AG04449 (cell line): ENCODE measurements around the gene NLRP8.
"Not testable (repeated sequence)": the region's sequence is repeated elsewhere in the genome, so short reads cannot be mapped to it uniquely, and the experiment has no call there.

Source experiments
- CTCF ChIA-PET: fragments of 350-600 bp; formaldehyde crosslinking; extraction: SDS; loops from one replicate; lab custom pipeline; 2021; ENCODE audit warnings: antibody characterized with exemption; lab: Yijun Ruan, JAX
- POLR2A ChIA-PET: fragments of 400-600, 350-600 bp; formaldehyde crosslinking; extraction: SDS; loops from one replicate; lab custom pipeline; 2020; ENCODE audit warnings: antibody characterized with exemption, inconsistent platforms; lab: Yijun Ruan, JAX
- DNase-seq: peaks from one replicate; pipeline ENCODE4 v3.0.0-alpha.2; 2010; ENCODE audit warnings: low read depth, low spot score
- H3K4me3 ChIP-seq: 2 replicates; pipeline ENCODE4 v1.5.1; 2011; ENCODE audit warnings: low read depth, mild to moderate bottlenecking, control low read depth, low read length
- CTCF ChIP-seq: IDR thresholded peaks from one replicate; pipeline ENCODE4 v1.5.1; 2011; ENCODE audit warnings: mild to moderate bottlenecking, moderate library complexity, low read length, control low read depth, inconsistent platforms; ENCODE audit not compliant: insufficient read depth; ENCODE audit errors: missing control alignments

The NLRP8 gene

GRCh38 chr19:55931936-55932386 is 15.7 kb upstream of the NLRP8 start, which contains the start of gene NLRP13:
Gene NLRP13 (minus strand): TSS chr19:55932336. CDS start chr19:55932311, 25 bp downstream.
- no peak for TF ChIP-seq CTCF

DNA sequence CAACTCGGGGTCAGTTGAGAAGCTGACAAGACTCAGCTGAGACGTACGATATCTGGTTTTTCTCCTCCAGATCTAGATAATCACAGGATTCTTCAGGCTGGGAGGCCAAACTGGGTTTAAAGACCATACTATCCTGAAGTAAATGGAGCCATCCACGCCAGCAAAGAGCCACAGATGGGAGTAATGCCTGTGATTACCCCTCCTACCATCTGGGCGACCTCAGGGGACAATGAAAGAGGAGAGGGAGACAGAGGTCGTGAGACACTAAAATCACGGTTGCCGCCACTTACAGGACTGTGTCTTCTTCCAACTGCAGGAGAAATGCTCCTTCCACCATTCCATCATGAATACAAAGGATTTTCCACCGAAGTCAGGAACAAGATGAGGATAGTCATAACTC is 12.4 kb upstream of the NLRP8 start:
- no peak for TF ChIP-seq CTCF
- H3K4me3 ChIP-seq: no peak overlapping the region
- ChIA-PET POLR2A (no interaction called here), CTCF (no interaction called here)
- DNase-seq: no peak

More at GRCh38 chr19:55931936-55932386, 15.7 kb upstream of the NLRP8 start, which contains the start of gene NLRP13:
- CTCF ChIA-PET: no interaction called here
- no peak for DNase-seq
- H3K4me3 ChIP-seq: no peak within 1 kb of the TSS
- POLR2A ChIA-PET: no interaction called here

- CTCF ChIA-PET: no interaction called here
- H3K4me3 ChIP-seq: no peak overlapping the region
- TF ChIP-seq CTCF: no peak
- no peak for DNase-seq
- POLR2A ChIA-PET: no interaction called here
Measured at GRCh38 chr19:55939206-55939605, 8.4 kb upstream of the NLRP8 start.

GRCh38 chr19:55940306-55940705 is 7.3 kb upstream of the NLRP8 start:
- POLR2A ChIA-PET: no interaction called here
- H3K4me3 ChIP-seq: no peak overlapping the region
- DNase-seq: no peak
- TF ChIP-seq CTCF: no peak
- CTCF ChIA-PET: no interaction called here

DNA sequence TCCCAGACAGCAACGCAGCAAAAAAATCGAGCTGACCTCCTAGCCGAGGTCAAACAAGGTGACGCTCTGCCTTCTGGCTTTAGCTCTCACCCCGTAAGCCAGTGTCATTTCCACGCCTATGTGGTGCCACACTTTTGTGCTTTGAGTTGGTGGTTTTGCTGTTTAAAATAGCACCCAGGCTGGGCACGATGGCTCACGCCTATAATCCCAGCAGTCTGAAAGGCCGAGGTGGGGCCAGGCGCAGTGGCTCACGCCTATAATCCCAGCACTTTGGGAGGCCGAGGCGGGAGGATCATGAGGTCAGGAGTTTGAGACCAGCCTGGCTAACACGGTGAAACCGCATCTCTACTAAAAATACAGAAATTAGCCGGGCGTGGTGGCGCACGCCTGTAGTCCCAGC is 2.9 kb downstream of the NLRP8 start:
- DNase-seq, CTCF ChIA-PET, POLR2A ChIA-PET, H3K4me3 ChIP-seq: not testable (repeated sequence)

GRCh38 chr19:55956431-55956830 is 8.8 kb downstream of the NLRP8 start:
- ChIA-PET CTCF (no interaction called here), POLR2A (no interaction called here)
- no peak overlapping the region for H3K4me3 ChIP-seq
- no peak for DNase-seq
- TF ChIP-seq CTCF: no peak

GRCh38 chr19:55958356-55958755 is 10.7 kb downstream of the NLRP8 start:
- H3K4me3 ChIP-seq: no peak overlapping the region
- no peak for DNase-seq
- ChIA-PET CTCF (no interaction called here), POLR2A (no interaction called here)
- no peak for TF ChIP-seq CTCF
